Right lobe of liver (tissue), 6 donors: ENCODE measurements around the gene PNPLA7. TPM values are rescaled to one million over a fixed set of nuclear protein-coding genes. Genes with fewer than 3 reads are reported as not detected.

Source experiments
- ATAC-seq, 4 donors: fragments of 200-7000 bp; cut with Tn5 transposase; one replicate each; pipeline ENCODE4 v1.9.1; 2020; ENCODE audit warnings: mild to moderate bottlenecking in 4 of 4, moderate library complexity in 4 of 4
- DNase-seq, 3 donors: peaks; one replicate each; pipeline ENCODE4 v3.0.0-alpha.2; 2020
- H3K27ac ChIP-seq, 3 donors: fragments of 200-600 bp; one replicate each; pipeline ENCODE4 v1.8.0; 2022
- H3K27me3 ChIP-seq, 2 donors: fragments of 200-600 bp; one replicate each; pipeline ENCODE4 v1.8.0; 2022
- H3K36me3 ChIP-seq, 4 donors: fragments of 200-600 bp; sonication (generic) in 1 of 4; one replicate each; pipeline versions ENCODE4 v1.5.1 to v1.8.0; 2017 to 2022; ENCODE audit warnings: control low read depth in 1 of 4
- H3K4me1 ChIP-seq, 4 donors: fragments of 200-600 bp; sonication (generic) in 1 of 4; one replicate each; pipeline versions ENCODE4 v1.5.1 to v1.8.0; 2017 to 2022; ENCODE audit warnings: control low read depth in 1 of 4
- H3K4me3 ChIP-seq, 3 donors: fragments of 200-600 bp; one replicate each; pipeline ENCODE4 v1.8.0; 2022
- H3K9me3 ChIP-seq, 4 donors: fragments of 200-600 bp; sonication (generic) in 1 of 4; one replicate each; pipeline versions ENCODE4 v1.5.1 to v1.8.0; 2017 to 2022; ENCODE audit warnings: control low read depth in 1 of 4
- CTCF ChIP-seq, 4 donors: fragments of 200-600 bp in 3 of 4; fragments of 450-650 bp in 1 of 4; IDR thresholded peaks; one replicate each; pipeline versions ENCODE4 v1.5.1 to v1.8.0; 2016 to 2022; ENCODE audit warnings: antibody characterized with exemption in 4 of 4, mild to moderate bottlenecking in 2 of 4
- POLR2A ChIP-seq: fragments of 450-650 bp; IDR thresholded peaks from one replicate; pipeline ENCODE4 v1.6.1; 2017; ENCODE audit warnings: antibody characterized with exemption, mild to moderate bottlenecking
- WGBS: methylation state at CpG from one replicate; pipeline ENCODE4 v1.1.6; 2018; ENCODE audit warnings: low coverage, low lambda C conversion rate; ENCODE audit not compliant: insufficient coverage; ENCODE audit errors: missing lambda C conversion rate; 5-methylcytosine and 5-hydroxymethylcytosine counted together
- intact Hi-C, 2 donors: fragments of 100-400 bp; cut with DNase I; formaldehyde crosslinking; loops; one replicate each; pipeline versions ENCODE4 v1.11.2 to v1.14.1; 2022
- total RNA-seq, 6 experiments: library from RNA; depleted of rRNA in 2 of 6; stranded (reverse); fragments of >200 nt in 2 of 6; fragmentation: NEBNext Ultra II Directional in 3 of 6; extraction: Animal tissue kit (Norgen Biotek cat#: 25700) in 3 of 6; gene quantifications; one replicate each; pipeline versions ENCODE4 v1.1.0 to v1.2.4, GENCODE V29; 2016 to 2023
- donor health status: DM: no; HTN: yes; CAD: no.
- donor health status: DM: no; HTN: no; CAD: no.
- donor health status: DM: no; HTN: no; CAD: no.
- donor health status: DM: no; HTN: yes; CAD: no.
- donor health status: DM: no; HTN: yes; CAD: no.

The PNPLA7 gene
- total RNA-seq, 6 experiments from 2014 or later: 3.9 to 15.6 (median 7.4) TPM

GRCh38 chr9:137501457-137501856 is 48.7 kb downstream of the PNPLA7 start:
- H3K4me3 ChIP-seq: no peak overlapping the region
- no peaks in the 10 kb centered on the region for H3K27me3 ChIP-seq
- DNase-seq: no peak
- H3K4me1 ChIP-seq: no peaks in the 10 kb centered on the region
- TF ChIP-seq POLR2A (no peak), CTCF (IDR thresholded peaks at IDR 0.05) (no peak)
- H3K27ac ChIP-seq: no peak overlapping the region
- H3K36me3 ChIP-seq: peaks cover 0 to 3% (median 0%) of the 10 kb centered on the region in 4 donors
- no peaks in the 10 kb centered on the region for H3K9me3 ChIP-seq
- intact Hi-C loops: no loop called here
- ATAC-seq: peak in 1 of 4 donors; percentile 8
- WGBS: 92% methylated on average over 8 of the region's 12 CpGs

- no peaks in the 10 kb centered on the region for H3K27me3 ChIP-seq
- no peak for DNase-seq
- intact Hi-C loops: no loop called here
- H3K4me1 ChIP-seq: no peaks in the 10 kb centered on the region
- H3K27ac ChIP-seq: no peak overlapping the region
- no peak for TF ChIP-seq POLR2A
- ATAC-seq: peak in 1 of 4 donors; percentile 9
- no peaks in the 10 kb centered on the region for H3K9me3 ChIP-seq
- peaks cover 0 to 3% (median 0%) of the 10 kb centered on the region in 4 donors for H3K36me3 ChIP-seq
- WGBS: 94% methylated on average over 4 of the region's 45 CpGs
- H3K4me3 ChIP-seq: no peak overlapping the region
Observed at GRCh38 chr9:137500666-137501397, 49.4 kb downstream of the PNPLA7 start.

- intact Hi-C loops: no loop called here
- TF ChIP-seq POLR2A (no peak), CTCF (IDR thresholded peaks at IDR 0.05) (no peak)
- DNase-seq: no peak
- Histone ChIP-seq H3K4me3 (no peak overlapping the region), H3K9me3 (no peaks in the 10 kb centered on the region), H3K36me3 (peaks cover 0 to 3% (median 0%) of the 10 kb centered on the region in 4 donors), H3K4me1 (no peaks in the 10 kb centered on the region), H3K27ac (no peak overlapping the region), H3K27me3 (no peaks in the 10 kb centered on the region)
- no peak for ATAC-seq
- WGBS: 80% methylated on average over 1 of the region's 36 CpGs
Observed at GRCh38 chr9:137499858-137500661, 50.1 kb downstream of the PNPLA7 start.

GRCh38 chr9:137499416-137499815 is 50.8 kb downstream of the PNPLA7 start:
- Histone ChIP-seq H3K27ac (no peak overlapping the region), H3K36me3 (peaks cover 0 to 3% (median 0%) of the 10 kb centered on the region in 4 donors), H3K4me3 (no peak overlapping the region), H3K4me1 (no peaks in the 10 kb centered on the region), H3K9me3 (no peaks in the 10 kb centered on the region), H3K27me3 (no peaks in the 10 kb centered on the region)
- no peak for DNase-seq
- TF ChIP-seq CTCF (IDR thresholded peaks at IDR 0.05) (no peak), POLR2A (no peak)
- WGBS: no CpG with 5 or more reads among the region's 16 CpGs
- no peak for ATAC-seq
- intact Hi-C loops: no loop called here

GRCh38 chr9:137498720-137499150 is 51.5 kb downstream of the PNPLA7 start:
- DNase-seq (peak in 1 of 3 donors; percentile 50), ATAC-seq (no peak)
- Histone ChIP-seq H3K27me3 (no peaks in the 10 kb centered on the region), H3K9me3 (no peaks in the 10 kb centered on the region), H3K4me1 (no peaks in the 10 kb centered on the region), H3K4me3 (no peak overlapping the region), H3K27ac (no peak overlapping the region), H3K36me3 (peaks cover 0 to 3% (median 0%) of the 10 kb centered on the region in 4 donors)
- TF ChIP-seq CTCF (IDR thresholded peaks at IDR 0.05) (no peak), POLR2A (no peak)
- intact Hi-C loops: no loop called here
- WGBS: 87% methylated on average over 10 of the region's 16 CpGs
